Thyroid gland (tissue), 4 donors: ENCODE data around the gene CASP10. TPM values are rescaled to one million over a fixed set of nuclear protein-coding genes. Genes with fewer than 3 reads are reported as not detected.
A peak's percentile ranks its signal among the peaks of the same experiment; 100 is the strongest.

ENCODE experiments used
- DNase-seq, 2 donors: peaks; one replicate each; pipeline ENCODE4 v3.0.0-alpha.2; 2019
- H3K27ac ChIP-seq, 3 donors: fragments of 200-600 bp; sonication (generic); 1 replicate in 2 of 3; 2 replicates in 1 of 3; pipeline ENCODE4 v1.5.1; 2016 to 2019; ENCODE audit warnings: mild to moderate bottlenecking in 1 of 3, moderate library complexity in 1 of 3
- H3K27me3 ChIP-seq: fragments of 200-600 bp; sonication (generic); one replicate; pipeline ENCODE4 v1.5.1; 2019
- H3K36me3 ChIP-seq, 2 donors: fragments of 200-600 bp; sonication (generic); one replicate each; pipeline ENCODE4 v1.5.1; 2016 to 2019
- H3K4me1 ChIP-seq, 2 donors: fragments of 200-600 bp; sonication (generic); one replicate each; pipeline ENCODE4 v1.5.1; 2017 to 2019
- H3K4me3 ChIP-seq, 3 donors: fragments of 200-600 bp; sonication (generic); replicated peaks in 1 of 3; 1 replicate in 2 of 3; 2 replicates in 1 of 3; pipeline ENCODE4 v1.5.1; 2016; ENCODE audit warnings: mild to moderate bottlenecking in 1 of 3
- H3K9me3 ChIP-seq: fragments of 200-600 bp; sonication (generic); one replicate; pipeline ENCODE4 v1.5.1; 2017
- CTCF ChIP-seq, 6 experiments: fragments of 200-600 bp in 3 of 6; fragments of 450-650 bp in 3 of 6; sonication (generic) in 3 of 6; IDR thresholded peaks; one replicate each; pipeline ENCODE4 v1.5.1; 2016 to 2019; ENCODE audit warnings: antibody characterized with exemption in 6 of 6, mild to moderate bottlenecking in 2 of 6, inconsistent platforms in 1 of 6, moderate library complexity in 1 of 6
- POLR2A ChIP-seq, 2 donors: fragments of 450-650 bp; IDR thresholded peaks; one replicate each; pipeline ENCODE4 v1.6.1; 2017; ENCODE audit warnings: antibody characterized with exemption in 2 of 2, mild to moderate bottlenecking in 2 of 2, moderate library complexity in 1 of 2
- WGBS, 2 donors: methylation state at CpG; one replicate each; pipeline ENCODE4 v1.1.5; 2017; 5-methylcytosine and 5-hydroxymethylcytosine counted together
- intact Hi-C: fragments of 100-400 bp; cut with DNase I; formaldehyde crosslinking; loops from one replicate; pipeline ENCODE4 v1.15.1; 2023
- total RNA-seq, 4 donors: library from RNA; depleted of rRNA; stranded (reverse); fragments of >200 nt; gene quantifications; one replicate each; pipeline ENCODE4 v1.2.3, GENCODE V29; 2016

CASP10 gene
- total RNA-seq, 4 donors from 2014 or later, result 12.4 to 23.0 (median 20.0) TPM

GRCh38 chr2:201228271-201228911 lies 45.5 kb downstream of the CASP10 start:
- intact Hi-C loops, result loop anchor here (10.0 kb wide), 1 partner anchor 114 kb away; the partner anchor contains the start of gene CFLAR
- no peaks in the 10 kb centered on the region for H3K27me3 ChIP-seq
- WGBS, 2 donors, result 80 to 81% methylated on average over 3 of the region's 3 CpGs
- H3K4me3 ChIP-seq, result no peak overlapping the region
- H3K36me3 ChIP-seq, result no peaks in the 10 kb centered on the region
- peaks cover 4 to 9% of the 10 kb centered on the region in 2 donors for H3K4me1 ChIP-seq
- H3K27ac ChIP-seq, result no peak overlapping the region
- no peaks in the 10 kb centered on the region for H3K9me3 ChIP-seq
- no peak for DNase-seq
- TF ChIP-seq POLR2A (IDR thresholded peaks at IDR 0.05) (no peak), CTCF (IDR thresholded peaks at IDR 0.05) (no peak)

GRCh38 chr2:201228912-201229290 lies 46.0 kb downstream of the CASP10 start:
- no peaks in the 10 kb centered on the region for H3K36me3 ChIP-seq
- H3K4me1 ChIP-seq, result peaks cover 4 to 5% of the 10 kb centered on the region in 2 donors
- WGBS, 2 donors, result 77 to 78% methylated on average over 12 of the region's 12 CpGs
- no peak overlapping the region for H3K27ac ChIP-seq
- intact Hi-C loops, result loop anchor here (10.0 kb wide), 1 partner anchor 114 kb away; the partner anchor contains the start of gene CFLAR
- no peak overlapping the region for H3K4me3 ChIP-seq
- no peaks in the 10 kb centered on the region for H3K9me3 ChIP-seq
- H3K27me3 ChIP-seq, result no peaks in the 10 kb centered on the region
- TF ChIP-seq POLR2A (IDR thresholded peaks at IDR 0.05) (no peak), CTCF (IDR thresholded peaks at IDR 0.05) (no peak)
- DNase-seq, result no peak

- H3K4me1 ChIP-seq, result peaks cover 8% of the 10 kb centered on the region in 2 donors
- no peaks in the 10 kb centered on the region for H3K36me3 ChIP-seq
- intact Hi-C loops, result loop anchor here (2.0 to 10.0 kb wide), 3 partner anchors 49 to 335 kb away; partner anchors contain the start of genes CASP10, STRADB and TRAK2
- 9 to 11% methylated on average over 8 of the region's 8 CpGs for WGBS, 2 donors
- H3K27ac ChIP-seq, result peak overlapping the region in 2 of 3 donors; percentile 47 to 68
- TF ChIP-seq CTCF (IDR thresholded peaks at IDR 0.05), result peak; percentile 90 to 97 (median 95)
- no peak for TF ChIP-seq POLR2A (IDR thresholded peaks at IDR 0.05)
- no peaks in the 10 kb centered on the region for H3K27me3 ChIP-seq
- no peak overlapping the region for H3K4me3 ChIP-seq
- H3K9me3 ChIP-seq, result no peaks in the 10 kb centered on the region
- peak; percentile 100 for DNase-seq
Measured at GRCh38 chr2:201231781-201232466, 49.0 kb downstream of the CASP10 start.

- peaks cover 8% of the 10 kb centered on the region in 2 donors for H3K4me1 ChIP-seq
- no peak for TF ChIP-seq POLR2A (IDR thresholded peaks at IDR 0.05)
- peak in 1 of 6 experiments; percentile 4 for TF ChIP-seq CTCF (IDR thresholded peaks at IDR 0.05)
- DNase-seq, result no peak
- no peaks in the 10 kb centered on the region for H3K9me3 ChIP-seq
- intact Hi-C loops, result loop anchor here (5.0 to 10.0 kb wide), 2 partner anchors 222 to 335 kb away; partner anchors contain the start of genes STRADB and TRAK2
- H3K4me3 ChIP-seq, result no peak overlapping the region
- H3K27ac ChIP-seq, result no peak overlapping the region
- WGBS, 2 donors, result 65 to 73% methylated on average over 3 of the region's 3 CpGs
- H3K36me3 ChIP-seq, result no peaks in the 10 kb centered on the region
- no peaks in the 10 kb centered on the region for H3K27me3 ChIP-seq
Measured at GRCh38 chr2:201232467-201232815, 49.5 kb downstream of the CASP10 start.
